ENCODE data around the gene GALNT3.

- TF ChIP-seq EZH2phosphoT487 (IDR thresholded peaks at IDR 0.05; ENCODE audit: low read length) (no peak), EZH2 (optimal IDR thresholded peaks at IDR 0.05; ENCODE audit: low read depth, low read length) (no peak)
- TF ChIP-seq, protein P1, sequence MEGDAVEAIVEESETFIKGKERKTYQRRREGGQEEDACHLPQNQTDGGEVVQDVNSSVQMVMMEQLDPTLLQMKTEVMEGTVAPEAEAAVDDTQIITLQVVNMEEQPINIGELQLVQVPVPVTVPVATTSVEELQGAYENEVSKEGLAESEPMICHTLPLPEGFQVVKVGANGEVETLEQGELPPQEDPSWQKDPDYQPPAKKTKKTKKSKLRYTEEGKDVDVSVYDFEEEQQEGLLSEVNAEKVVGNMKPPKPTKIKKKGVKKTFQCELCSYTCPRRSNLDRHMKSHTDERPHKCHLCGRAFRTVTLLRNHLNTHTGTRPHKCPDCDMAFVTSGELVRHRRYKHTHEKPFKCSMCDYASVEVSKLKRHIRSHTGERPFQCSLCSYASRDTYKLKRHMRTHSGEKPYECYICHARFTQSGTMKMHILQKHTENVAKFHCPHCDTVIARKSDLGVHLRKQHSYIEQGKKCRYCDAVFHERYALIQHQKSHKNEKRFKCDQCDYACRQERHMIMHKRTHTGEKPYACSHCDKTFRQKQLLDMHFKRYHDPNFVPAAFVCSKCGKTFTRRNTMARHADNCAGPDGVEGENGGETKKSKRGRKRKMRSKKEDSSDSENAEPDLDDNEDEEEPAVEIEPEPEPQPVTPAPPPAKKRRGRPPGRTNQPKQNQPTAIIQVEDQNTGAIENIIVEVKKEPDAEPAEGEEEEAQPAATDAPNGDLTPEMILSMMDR (IDR thresholded peaks at IDR 0.05; ENCODE audit: low read length): no peak
Measured at GRCh38 chr2:165818920-165819319, 24.9 kb upstream of the GALNT3 start.
